GM18909 (cell line): ENCODE data around the gene CDK4.
"Not testable (repeated sequence)": the region's sequence is repeated elsewhere in the genome, so short reads cannot be mapped to it uniquely, and the experiment has no call there.

Experiments
- ATAC-seq: cut with Tn5 transposase; IDR thresholded peaks from one replicate; pipeline ENCODE4 v1.9.1; 2021; ENCODE audit warnings: mild to moderate bottlenecking; ENCODE audit not compliant: unreplicated experiment, poor library complexity

The CDK4 gene

GRCh38 chr12:57716305-57716704 is 35.8 kb downstream of the CDK4 start:
- ATAC-seq = no peak

GRCh38 chr12:57715786-57716185 is 36.3 kb downstream of the CDK4 start:
- ATAC-seq = no peak

GRCh38 chr12:57715036-57715748 is 36.9 kb downstream of the CDK4 start:
- not testable (repeated sequence) for ATAC-seq

- no peak for ATAC-seq
Measured at GRCh38 chr12:57713209-57713608, 38.9 kb downstream of the CDK4 start.

DNA sequence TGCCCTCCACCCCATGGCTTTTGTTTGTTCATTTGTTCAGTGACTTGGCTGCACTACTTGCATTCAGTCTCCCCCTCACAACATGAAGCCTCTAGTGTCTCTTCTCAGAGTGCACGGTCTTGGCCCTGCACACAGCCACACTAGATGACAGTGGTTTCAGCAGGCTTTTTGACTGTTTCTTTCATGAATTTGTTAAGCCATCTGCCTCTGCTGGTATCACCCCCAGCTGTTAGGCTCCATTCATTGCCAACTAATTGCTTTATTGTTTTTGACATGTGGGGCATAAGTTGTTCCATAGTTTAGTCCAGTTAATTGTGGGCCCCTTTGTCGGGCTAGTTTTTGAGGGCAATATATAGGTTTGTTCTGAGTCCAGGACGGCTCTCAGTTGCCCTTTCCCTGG is 39.4 kb downstream of the CDK4 start:
- ATAC-seq = no peak

DNA sequence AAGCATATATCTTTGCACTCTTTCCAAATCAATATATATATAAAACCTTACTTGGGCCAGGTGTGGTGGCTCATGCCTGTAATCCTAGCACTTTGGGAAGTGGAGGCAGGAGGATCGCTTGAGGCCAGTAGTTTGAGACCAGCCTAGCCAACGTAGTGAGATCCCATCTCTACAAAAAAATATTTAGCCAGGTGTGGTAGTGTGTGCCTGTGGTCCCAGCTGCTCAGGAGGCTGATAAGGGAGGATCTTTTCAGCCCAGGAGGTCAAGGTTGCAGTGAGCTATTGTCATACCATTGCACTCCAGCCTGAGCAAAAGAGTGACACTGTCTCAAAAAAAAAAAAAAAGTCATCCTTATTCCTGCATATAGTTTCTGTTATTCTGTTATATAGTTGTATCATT is 43.8 kb downstream of the CDK4 start:
- ATAC-seq = no peak

GRCh38 chr12:57707250-57707649 is 44.9 kb downstream of the CDK4 start:
- ATAC-seq = no peak

GRCh38 chr12:57700317-57700716 is 51.8 kb downstream of the CDK4 start:
- no peak for ATAC-seq

GRCh38 chr12:57698414-57698813 is 53.7 kb downstream of the CDK4 start:
- no peak for ATAC-seq
